GM12878 (cell line): ENCODE measurements around the gene CFLAR.

Experiments used
- CHD4 ChIP-seq: fragments of 200-600 bp; sonication (generic); IDR thresholded peaks from 2 replicates; pipeline ENCODE4 v1.6.1; 2016; ENCODE audit warnings: mild to moderate bottlenecking
- FOXK2 ChIP-seq: fragments of 450-650 bp; IDR thresholded peaks from 2 replicates; pipeline ENCODE4 v1.6.1; 2017; ENCODE audit warnings: mild to moderate bottlenecking, moderate library complexity
- GABPA ChIP-seq: IDR thresholded peaks from 2 replicates; pipeline ENCODE4 v1.6.1; 2014; ENCODE audit warnings: antibody characterized with exemption, low read depth, mild to moderate bottlenecking, inconsistent platforms
- MXI1 ChIP-seq: fragments of 150-350 bp; IDR thresholded peaks from 2 replicates; pipeline ENCODE4 v1.6.1; 2011; ENCODE audit warnings: low read depth, mild to moderate bottlenecking, inconsistent platforms, low read length, improper control_type of control experiment
- PKNOX1 ChIP-seq: fragments of 450-650 bp; IDR thresholded peaks from 2 replicates; pipeline ENCODE4 v1.6.1; 2016; ENCODE audit warnings: mild to moderate bottlenecking
- POLR2A ChIP-seq: IDR thresholded peaks from 2 replicates; pipeline ENCODE4 v1.6.1; 2011; ENCODE audit warnings: low read depth, mild to moderate bottlenecking, low read length
- RCOR1 ChIP-seq: conservative IDR thresholded peaks from 2 replicates; pipeline ENCODE4 v1.6.1; 2012; ENCODE audit warnings: low read depth, low read length, improper control_type of control experiment
- RFX5 ChIP-seq: IDR thresholded peaks from 2 replicates; pipeline ENCODE4 v1.6.1; 2011; ENCODE audit warnings: low read depth, low read length, improper control_type of control experiment
- SMC3 ChIP-seq: IDR thresholded peaks from 2 replicates; pipeline ENCODE4 v1.6.1; 2011; ENCODE audit warnings: low read length, improper control_type of control experiment, borderline replicate concordance
- YBX1 ChIP-seq: fragments of 450-650 bp; IDR thresholded peaks from 2 replicates; pipeline ENCODE4 v1.6.1; 2016; ENCODE audit warnings: antibody characterized with exemption
- TF ChIP-seq, protein P1 (sequence below): fragments of 450-650 bp; IDR thresholded peaks from 2 replicates; pipeline ENCODE4 v1.6.1; 2018; ENCODE audit warnings: mild to moderate bottlenecking, low read depth, moderate library complexity; ENCODE audit not compliant: partially characterized antibody
- TF ChIP-seq, protein P2 (sequence below), 3 experiments: IDR thresholded peaks in 2 of 3; conservative IDR thresholded peaks in 1 of 3; 2 replicates each; pipeline ENCODE4 v1.5.1; 2011; ENCODE audit warnings: low read depth in 3 of 3, low read length in 3 of 3, mild to moderate bottlenecking in 3 of 3, control low read depth in 2 of 3, moderate library complexity in 2 of 3, inconsistent platforms in 1 of 3, mixed read lengths in 1 of 3; ENCODE audit not compliant: control insufficient read depth in 2 of 3, insufficient read depth in 1 of 3; ENCODE audit errors: extremely low read depth in 1 of 3
- TF ChIP-seq, protein P3 (sequence below): fragments of 450-650 bp; IDR thresholded peaks from 2 replicates; pipeline ENCODE4 v1.6.1; 2017; ENCODE audit warnings: borderline replicate concordance

DNA sequence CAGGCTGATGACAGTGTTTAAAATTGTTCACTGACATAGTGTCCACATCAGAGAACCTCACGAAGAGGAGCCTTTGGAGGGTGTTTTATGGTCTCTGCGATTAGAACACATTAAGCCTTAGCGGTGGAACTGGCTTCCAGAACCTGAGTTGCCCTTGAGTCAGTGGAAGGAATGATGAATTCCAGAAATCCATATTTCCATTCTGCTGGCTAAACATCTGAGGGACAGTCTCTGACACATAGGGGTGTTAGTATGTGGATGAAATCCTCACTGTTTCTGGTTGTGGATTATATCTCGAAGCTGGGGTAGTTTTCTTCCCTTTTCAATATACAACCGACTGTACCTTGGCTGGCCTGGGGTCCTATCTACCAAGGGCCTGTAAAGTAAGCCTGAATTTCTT, 71.0 kb downstream of the CFLAR start:
- TF ChIP-seq YBX1 (no peak), SMC3 (no peak), RFX5 (no peak), PKNOX1 (no peak), CHD4 (no peak), MXI1 (no peak), RCOR1 (no peak), GABPA (no peak), POLR2A (no peak), FOXK2 (no peak)
- TF ChIP-seq, protein P1, sequence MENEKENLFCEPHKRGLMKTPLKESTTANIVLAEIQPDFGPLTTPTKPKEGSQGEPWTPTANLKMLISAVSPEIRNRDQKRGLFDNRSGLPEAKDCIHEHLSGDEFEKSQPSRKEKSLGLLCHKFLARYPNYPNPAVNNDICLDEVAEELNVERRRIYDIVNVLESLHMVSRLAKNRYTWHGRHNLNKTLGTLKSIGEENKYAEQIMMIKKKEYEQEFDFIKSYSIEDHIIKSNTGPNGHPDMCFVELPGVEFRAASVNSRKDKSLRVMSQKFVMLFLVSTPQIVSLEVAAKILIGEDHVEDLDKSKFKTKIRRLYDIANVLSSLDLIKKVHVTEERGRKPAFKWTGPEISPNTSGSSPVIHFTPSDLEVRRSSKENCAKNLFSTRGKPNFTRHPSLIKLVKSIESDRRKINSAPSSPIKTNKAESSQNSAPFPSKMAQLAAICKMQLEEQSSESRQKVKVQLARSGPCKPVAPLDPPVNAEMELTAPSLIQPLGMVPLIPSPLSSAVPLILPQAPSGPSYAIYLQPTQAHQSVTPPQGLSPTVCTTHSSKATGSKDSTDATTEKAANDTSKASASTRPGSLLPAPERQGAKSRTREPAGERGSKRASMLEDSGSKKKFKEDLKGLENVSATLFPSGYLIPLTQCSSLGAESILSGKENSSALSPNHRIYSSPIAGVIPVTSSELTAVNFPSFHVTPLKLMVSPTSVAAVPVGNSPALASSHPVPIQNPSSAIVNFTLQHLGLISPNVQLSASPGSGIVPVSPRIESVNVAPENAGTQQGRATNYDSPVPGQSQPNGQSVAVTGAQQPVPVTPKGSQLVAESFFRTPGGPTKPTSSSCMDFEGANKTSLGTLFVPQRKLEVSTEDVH, result no peak
- TF ChIP-seq, protein P2, sequence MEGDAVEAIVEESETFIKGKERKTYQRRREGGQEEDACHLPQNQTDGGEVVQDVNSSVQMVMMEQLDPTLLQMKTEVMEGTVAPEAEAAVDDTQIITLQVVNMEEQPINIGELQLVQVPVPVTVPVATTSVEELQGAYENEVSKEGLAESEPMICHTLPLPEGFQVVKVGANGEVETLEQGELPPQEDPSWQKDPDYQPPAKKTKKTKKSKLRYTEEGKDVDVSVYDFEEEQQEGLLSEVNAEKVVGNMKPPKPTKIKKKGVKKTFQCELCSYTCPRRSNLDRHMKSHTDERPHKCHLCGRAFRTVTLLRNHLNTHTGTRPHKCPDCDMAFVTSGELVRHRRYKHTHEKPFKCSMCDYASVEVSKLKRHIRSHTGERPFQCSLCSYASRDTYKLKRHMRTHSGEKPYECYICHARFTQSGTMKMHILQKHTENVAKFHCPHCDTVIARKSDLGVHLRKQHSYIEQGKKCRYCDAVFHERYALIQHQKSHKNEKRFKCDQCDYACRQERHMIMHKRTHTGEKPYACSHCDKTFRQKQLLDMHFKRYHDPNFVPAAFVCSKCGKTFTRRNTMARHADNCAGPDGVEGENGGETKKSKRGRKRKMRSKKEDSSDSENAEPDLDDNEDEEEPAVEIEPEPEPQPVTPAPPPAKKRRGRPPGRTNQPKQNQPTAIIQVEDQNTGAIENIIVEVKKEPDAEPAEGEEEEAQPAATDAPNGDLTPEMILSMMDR (IDR thresholded peaks at IDR 0.05 in 2 of 3, conservative IDR thresholded peaks at IDR 0.05 in 1 of 3; ENCODE audit: control insufficient read depth in 2 of 3, extremely low read depth in 1 of 3, insufficient read depth in 1 of 3, low read depth in 3 of 3, low read length in 3 of 3), result no peak
- TF ChIP-seq, protein P3, sequence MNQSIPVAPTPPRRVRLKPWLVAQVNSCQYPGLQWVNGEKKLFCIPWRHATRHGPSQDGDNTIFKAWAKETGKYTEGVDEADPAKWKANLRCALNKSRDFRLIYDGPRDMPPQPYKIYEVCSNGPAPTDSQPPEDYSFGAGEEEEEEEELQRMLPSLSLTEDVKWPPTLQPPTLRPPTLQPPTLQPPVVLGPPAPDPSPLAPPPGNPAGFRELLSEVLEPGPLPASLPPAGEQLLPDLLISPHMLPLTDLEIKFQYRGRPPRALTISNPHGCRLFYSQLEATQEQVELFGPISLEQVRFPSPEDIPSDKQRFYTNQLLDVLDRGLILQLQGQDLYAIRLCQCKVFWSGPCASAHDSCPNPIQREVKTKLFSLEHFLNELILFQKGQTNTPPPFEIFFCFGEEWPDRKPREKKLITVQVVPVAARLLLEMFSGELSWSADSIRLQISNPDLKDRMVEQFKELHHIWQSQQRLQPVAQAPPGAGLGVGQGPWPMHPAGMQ, result no peak
